Mucosa of stomach (tissue), 1 donor: ENCODE data around the gene CHST8.

Experiments used
- H3K27me3 ChIP-seq: one replicate; pipeline ENCODE4 v1.7.0; 2013; ENCODE audit warnings: mild to moderate bottlenecking, low read length; ENCODE audit not compliant: control insufficient read depth, insufficient read depth
- H3K36me3 ChIP-seq: one replicate; pipeline ENCODE4 v1.7.0; 2013; ENCODE audit warnings: low read length; ENCODE audit not compliant: control insufficient read depth, insufficient read depth
- H3K4me1 ChIP-seq: one replicate; pipeline ENCODE4 v1.7.0; 2013; ENCODE audit warnings: mild to moderate bottlenecking, low read length; ENCODE audit not compliant: control insufficient read depth, insufficient read depth
- H3K4me3 ChIP-seq: one replicate; pipeline ENCODE4 v1.7.0; 2013; ENCODE audit warnings: low read length
- H3K9ac ChIP-seq: one replicate; pipeline ENCODE4 v1.7.0; 2013; ENCODE audit warnings: mild to moderate bottlenecking, low read length, moderate library complexity
- H3K9me3 ChIP-seq: one replicate; pipeline ENCODE4 v1.7.0; 2013; ENCODE audit warnings: mild to moderate bottlenecking, low read length, moderate library complexity; ENCODE audit not compliant: control insufficient read depth
- donor health status: Pancreatic carcinoma.

CHST8 gene

GRCh38 chr19:33777351-33777750 lies 155.6 kb downstream of the CHST8 start:
- Histone ChIP-seq H3K36me3 (no peaks in the 10 kb centered on the region), H3K27me3 (peaks cover 45% of the 10 kb centered on the region), H3K4me3 (no peak overlapping the region), H3K4me1 (peaks cover 6% of the 10 kb centered on the region), H3K9ac (no peak overlapping the region), H3K9me3 (no peaks in the 10 kb centered on the region)

GRCh38 chr19:33777753-33778088 lies 156.0 kb downstream of the CHST8 start:
- Histone ChIP-seq H3K9me3 (no peaks in the 10 kb centered on the region), H3K4me3 (no peak overlapping the region), H3K4me1 (peaks cover 6% of the 10 kb centered on the region), H3K27me3 (peaks cover 45% of the 10 kb centered on the region), H3K9ac (no peak overlapping the region), H3K36me3 (no peaks in the 10 kb centered on the region)

- no peaks in the 10 kb centered on the region for H3K36me3 ChIP-seq
- peaks cover 6% of the 10 kb centered on the region for H3K4me1 ChIP-seq
- H3K9ac ChIP-seq, result no peak overlapping the region
- no peaks in the 10 kb centered on the region for H3K9me3 ChIP-seq
- no peak overlapping the region for H3K4me3 ChIP-seq
- peaks cover 45% of the 10 kb centered on the region for H3K27me3 ChIP-seq
These were observed 156.5 kb downstream of the CHST8 start for GRCh38 chr19:33778089-33778791.

GRCh38 chr19:33779849-33780248 lies 158.1 kb downstream of the CHST8 start:
- Histone ChIP-seq H3K27me3 (peaks cover 45% of the 10 kb centered on the region), H3K4me1 (peaks cover 6% of the 10 kb centered on the region), H3K36me3 (no peaks in the 10 kb centered on the region), H3K4me3 (no peak overlapping the region), H3K9ac (no peak overlapping the region), H3K9me3 (no peaks in the 10 kb centered on the region)

GRCh38 chr19:33780251-33780650 lies 158.5 kb downstream of the CHST8 start:
- no peaks in the 10 kb centered on the region for H3K36me3 ChIP-seq
- H3K4me1 ChIP-seq, result peaks cover 6% of the 10 kb centered on the region
- no peaks in the 10 kb centered on the region for H3K9me3 ChIP-seq
- no peak overlapping the region for H3K9ac ChIP-seq
- no peak overlapping the region for H3K4me3 ChIP-seq
- H3K27me3 ChIP-seq, result peaks cover 45% of the 10 kb centered on the region

GRCh38 chr19:33780746-33781145 lies 159.0 kb downstream of the CHST8 start:
- Histone ChIP-seq H3K27me3 (peaks cover 45% of the 10 kb centered on the region), H3K4me3 (no peak overlapping the region), H3K36me3 (no peaks in the 10 kb centered on the region), H3K9me3 (no peaks in the 10 kb centered on the region), H3K9ac (no peak overlapping the region), H3K4me1 (peaks cover 6% of the 10 kb centered on the region)

GRCh38 chr19:33781415-33781935 lies 159.7 kb downstream of the CHST8 start:
- Histone ChIP-seq H3K4me3 (no peak overlapping the region), H3K27me3 (peaks cover 45% of the 10 kb centered on the region), H3K4me1 (peaks cover 6% of the 10 kb centered on the region), H3K9me3 (no peaks in the 10 kb centered on the region), H3K36me3 (no peaks in the 10 kb centered on the region), H3K9ac (no peak overlapping the region)

- Histone ChIP-seq H3K9me3 (no peaks in the 10 kb centered on the region), H3K4me1 (peaks cover 6% of the 10 kb centered on the region), H3K4me3 (no peak overlapping the region), H3K36me3 (no peaks in the 10 kb centered on the region), H3K27me3 (peaks cover 44% of the 10 kb centered on the region), H3K9ac (no peak overlapping the region)
These were observed 160.2 kb downstream of the CHST8 start for GRCh38 chr19:33781996-33782395.

- no peaks in the 10 kb centered on the region for H3K4me1 ChIP-seq
- no peaks in the 10 kb centered on the region for H3K9me3 ChIP-seq
- H3K36me3 ChIP-seq, result no peaks in the 10 kb centered on the region
- H3K27me3 ChIP-seq, result peaks cover 21% of the 10 kb centered on the region
- H3K4me3 ChIP-seq, result no peak overlapping the region
- no peak overlapping the region for H3K9ac ChIP-seq
These were observed 162.7 kb downstream of the CHST8 start for GRCh38 chr19:33784432-33784831.

GRCh38 chr19:33785795-33786194 lies 164.0 kb downstream of the CHST8 start:
- no peaks in the 10 kb centered on the region for H3K36me3 ChIP-seq
- H3K4me3 ChIP-seq, result no peak overlapping the region
- H3K4me1 ChIP-seq, result no peaks in the 10 kb centered on the region
- H3K9ac ChIP-seq, result no peak overlapping the region
- peaks cover 7% of the 10 kb centered on the region for H3K27me3 ChIP-seq
- H3K9me3 ChIP-seq, result no peaks in the 10 kb centered on the region

GRCh38 chr19:33788676-33789075 lies 166.9 kb downstream of the CHST8 start:
- Histone ChIP-seq H3K27me3 (no peaks in the 10 kb centered on the region), H3K36me3 (no peaks in the 10 kb centered on the region), H3K4me1 (no peaks in the 10 kb centered on the region), H3K4me3 (no peak overlapping the region), H3K9ac (no peak overlapping the region), H3K9me3 (no peaks in the 10 kb centered on the region)

GRCh38 chr19:33789344-33789743 lies 167.6 kb downstream of the CHST8 start:
- no peaks in the 10 kb centered on the region for H3K36me3 ChIP-seq
- H3K9me3 ChIP-seq, result no peaks in the 10 kb centered on the region
- no peak overlapping the region for H3K9ac ChIP-seq
- no peaks in the 10 kb centered on the region for H3K27me3 ChIP-seq
- H3K4me1 ChIP-seq, result peaks cover under 1% of the 10 kb centered on the region
- H3K4me3 ChIP-seq, result no peak overlapping the region
